Hepatocyte (in vitro differentiated cells): ENCODE measurements around the gene TMEM117. TPM values are rescaled to one million over a fixed set of nuclear protein-coding genes. Genes with fewer than 3 reads are reported as not detected.

ENCODE experiments used
- DNase-seq: peaks from one replicate; pipeline ENCODE4 v3.0.0-alpha.2; 2016; ENCODE audit warnings: low spot score
- H2AFZ ChIP-seq: fragments of 200-600 bp; sonication (generic); 2 replicates; pipeline ENCODE4 v1.6.0; 2016; ENCODE audit warnings: antibody characterized with exemption, mild to moderate bottlenecking
- H3K27ac ChIP-seq: fragments of 200-600 bp; sonication (generic); 2 replicates; pipeline ENCODE4 v1.5.1; 2016; ENCODE audit warnings: mild to moderate bottlenecking
- H3K27me3 ChIP-seq: fragments of 200-600 bp; sonication (generic); 2 replicates; pipeline ENCODE4 v1.6.1; 2016
- H3K36me3 ChIP-seq: fragments of 200-600 bp; sonication (generic); replicated peaks from 2 replicates; pipeline ENCODE4 v1.5.1; 2016; ENCODE audit warnings: low read depth; ENCODE audit not compliant: insufficient read depth
- H3K4me1 ChIP-seq: fragments of 200-600 bp; sonication (generic); 2 replicates; pipeline ENCODE4 v1.5.1; 2016; ENCODE audit warnings: mild to moderate bottlenecking, moderate library complexity; ENCODE audit not compliant: insufficient read depth
- H3K4me2 ChIP-seq: fragments of 200-600 bp; sonication (generic); 2 replicates; pipeline ENCODE4 v1.6.0; 2016
- H3K4me3 ChIP-seq: fragments of 200-600 bp; sonication (generic); 2 replicates; pipeline ENCODE4 v1.5.1; 2016; ENCODE audit warnings: mild to moderate bottlenecking
- H3K79me2 ChIP-seq: fragments of 200-600 bp; sonication (generic); 2 replicates; pipeline ENCODE4 v1.6.0; 2017; ENCODE audit warnings: mild to moderate bottlenecking
- H3K9me2 ChIP-seq: fragments of 200-600 bp; sonication (generic); replicated peaks from 2 replicates; pipeline ENCODE4 v1.6.0; 2017; ENCODE audit warnings: mild to moderate bottlenecking; ENCODE audit not compliant: insufficient read depth
- H3K9me3 ChIP-seq: fragments of 200-600 bp; sonication (generic); 2 replicates; pipeline ENCODE4 v1.5.1; 2016; ENCODE audit warnings: low read depth, mild to moderate bottlenecking
- H4K20me1 ChIP-seq: fragments of 200-600 bp; sonication (generic); 2 replicates; pipeline ENCODE4 v1.6.0; 2016; ENCODE audit warnings: mild to moderate bottlenecking; ENCODE audit not compliant: insufficient read depth, poor library complexity, severe bottlenecking
- CTCF ChIP-seq: fragments of 200-600 bp; sonication (generic); IDR thresholded peaks from 2 replicates; pipeline ENCODE4 v1.5.1; 2016; ENCODE audit warnings: antibody characterized with exemption, mild to moderate bottlenecking; ENCODE audit not compliant: poor library complexity
- EZH2 ChIP-seq: fragments of 200-600 bp; sonication (generic); IDR thresholded peaks from 2 replicates; pipeline ENCODE4 v1.6.1; 2016; ENCODE audit warnings: antibody characterized with exemption, mild to moderate bottlenecking, borderline replicate concordance
- EZH2phosphoT487 ChIP-seq: fragments of 200-600 bp; sonication (generic); IDR thresholded peaks from one replicate; pipeline ENCODE4 v1.6.1; 2018; ENCODE audit warnings: antibody characterized with exemption, mild to moderate bottlenecking, low read depth, moderate library complexity; ENCODE audit not compliant: unreplicated experiment, severe bottlenecking
- WGBS: methylation state at CpG from one replicate; pipeline ENCODE4 v1.1.6; 2016; ENCODE audit warnings: low lambda C conversion rate; ENCODE audit errors: missing lambda C conversion rate; 5-methylcytosine and 5-hydroxymethylcytosine counted together
- polyA plus RNA-seq: library from polyadenylated mRNA; unstranded; fragments of >200 nt; fragmentation: Nextera tagmentation; extraction: Ambion mirVana; gene quantifications from 2 replicates; pipeline ENCODE4 v1.2.1, GENCODE V29; 2016
- total RNA-seq: library from RNA; depleted of rRNA; stranded (reverse); fragments of >200 nt; gene quantifications from 2 replicates; pipeline ENCODE4 v1.2.3, GENCODE V29; 2014

Gene TMEM117
- total and polyA plus RNA-seq, 2 experiments from 2014 or later, result 12.4 to 47.1 TPM

DNA sequence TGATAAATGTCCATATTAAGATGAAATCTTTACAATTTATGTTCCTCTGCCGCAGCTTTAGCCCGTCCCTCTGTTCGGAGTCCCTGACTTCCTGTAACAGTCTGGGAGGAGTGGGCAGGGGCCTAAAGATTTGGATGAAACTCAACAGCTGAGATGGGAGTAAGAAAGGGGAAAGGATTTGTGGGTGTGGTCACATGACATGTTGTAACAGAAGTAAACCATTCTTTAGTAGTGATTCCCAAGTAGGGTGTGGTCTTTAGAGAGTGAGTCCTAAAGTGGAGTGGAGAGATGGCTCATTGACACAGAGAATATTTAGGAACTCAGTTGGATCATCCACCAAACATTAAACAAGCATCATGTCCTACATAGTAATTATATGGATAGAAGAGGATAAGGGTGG is 12.9 kb downstream of the TMEM117 start:
- TF ChIP-seq EZH2phosphoT487, result no peak
- TF ChIP-seq EZH2, result no peak
- no peak for TF ChIP-seq CTCF
- Histone ChIP-seq H2AFZ (no peak overlapping the region), H3K9me2 (no peaks in the 10 kb centered on the region), H3K9me3 (no peaks in the 10 kb centered on the region), H3K27ac (peak overlapping the region; percentile 18), H4K20me1 (no peaks in the 10 kb centered on the region), H3K79me2 (peaks cover 11% of the 10 kb centered on the region), H3K4me2 (no peak overlapping the region), H3K36me3 (no peaks in the 10 kb centered on the region), H3K4me3 (no peak overlapping the region), H3K4me1 (no peaks in the 10 kb centered on the region), H3K27me3 (no peaks in the 10 kb centered on the region)
- no peak for DNase-seq
- WGBS, result 92% methylated on average over 3 of the region's 3 CpGs

DNA sequence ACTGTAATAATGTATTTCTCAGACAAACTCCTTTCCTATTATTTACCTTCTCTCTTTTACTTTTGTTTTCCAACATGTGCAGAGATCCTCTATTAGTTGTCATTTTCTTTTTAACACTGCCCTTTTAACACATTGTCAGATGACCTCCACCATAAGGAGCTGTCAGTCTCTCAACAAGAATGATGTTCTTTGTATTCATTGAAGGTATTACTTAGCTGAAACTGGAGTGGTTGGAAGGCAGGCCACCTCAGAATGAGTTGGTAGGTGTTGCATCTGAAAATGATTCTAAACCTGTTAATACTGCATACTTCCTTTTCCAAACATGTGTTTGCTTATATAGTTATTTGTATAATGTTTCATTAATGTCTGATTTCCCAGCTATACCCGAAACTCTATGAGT is 16.9 kb downstream of the TMEM117 start:
- H3K27me3 ChIP-seq, result no peaks in the 10 kb centered on the region
- H3K9me3 ChIP-seq, result no peaks in the 10 kb centered on the region
- H3K9me2 ChIP-seq, result no peaks in the 10 kb centered on the region
- H3K4me2 ChIP-seq, result no peak overlapping the region
- no peaks in the 10 kb centered on the region for H3K4me1 ChIP-seq
- no peaks in the 10 kb centered on the region for H3K36me3 ChIP-seq
- no peak overlapping the region for H2AFZ ChIP-seq
- TF ChIP-seq EZH2, result no peak
- no peak for TF ChIP-seq CTCF
- TF ChIP-seq EZH2phosphoT487, result no peak
- peaks cover 7% of the 10 kb centered on the region for H3K79me2 ChIP-seq
- DNase-seq, result no peak
- WGBS, result 93% methylated on average over 1 of the region's 1 CpG
- H4K20me1 ChIP-seq, result no peaks in the 10 kb centered on the region
- H3K27ac ChIP-seq, result no peak overlapping the region
- H3K4me3 ChIP-seq, result no peak overlapping the region

- Histone ChIP-seq H3K36me3 (no peaks in the 10 kb centered on the region), H3K4me1 (peaks cover 6% of the 10 kb centered on the region), H3K9me3 (no peaks in the 10 kb centered on the region), H3K4me2 (no peak overlapping the region), H2AFZ (no peak overlapping the region), H3K9me2 (no peaks in the 10 kb centered on the region), H3K27ac (no peak overlapping the region), H3K79me2 (peaks cover 5% of the 10 kb centered on the region), H4K20me1 (no peaks in the 10 kb centered on the region), H3K27me3 (no peaks in the 10 kb centered on the region), H3K4me3 (no peak overlapping the region)
- TF ChIP-seq EZH2 (no peak), CTCF (no peak), EZH2phosphoT487 (no peak)
- 94% methylated on average over 2 of the region's 2 CpGs for WGBS
- DNase-seq, result no peak
Observed at GRCh38 chr12:43856972-43857371, 21.1 kb downstream of the TMEM117 start.

- H3K4me2 ChIP-seq, result no peak overlapping the region
- H3K9me3 ChIP-seq, result no peaks in the 10 kb centered on the region
- H3K79me2 ChIP-seq, result peaks cover 5% of the 10 kb centered on the region
- 87% methylated on average over 7 of the region's 7 CpGs for WGBS
- H3K27ac ChIP-seq, result no peak overlapping the region
- no peaks in the 10 kb centered on the region for H4K20me1 ChIP-seq
- no peaks in the 10 kb centered on the region for H3K27me3 ChIP-seq
- H3K36me3 ChIP-seq, result no peaks in the 10 kb centered on the region
- no peak overlapping the region for H3K4me3 ChIP-seq
- DNase-seq, result no peak
- TF ChIP-seq EZH2phosphoT487, result no peak
- TF ChIP-seq CTCF, result no peak
- TF ChIP-seq EZH2, result no peak
- no peaks in the 10 kb centered on the region for H3K9me2 ChIP-seq
- H3K4me1 ChIP-seq, result peaks cover 6% of the 10 kb centered on the region
- no peak overlapping the region for H2AFZ ChIP-seq
Observed at GRCh38 chr12:43858096-43858495, 22.2 kb downstream of the TMEM117 start.
